ENCODE results near the gene TSC22D4. TPM values are rescaled to one million over a fixed set of nuclear protein-coding genes. Genes with fewer than 3 reads are reported as not detected.

TSC22D4 gene
- total RNA-seq, 2 experiments from 2014 or later, result 34.6 to 36.5 TPM

DNA sequence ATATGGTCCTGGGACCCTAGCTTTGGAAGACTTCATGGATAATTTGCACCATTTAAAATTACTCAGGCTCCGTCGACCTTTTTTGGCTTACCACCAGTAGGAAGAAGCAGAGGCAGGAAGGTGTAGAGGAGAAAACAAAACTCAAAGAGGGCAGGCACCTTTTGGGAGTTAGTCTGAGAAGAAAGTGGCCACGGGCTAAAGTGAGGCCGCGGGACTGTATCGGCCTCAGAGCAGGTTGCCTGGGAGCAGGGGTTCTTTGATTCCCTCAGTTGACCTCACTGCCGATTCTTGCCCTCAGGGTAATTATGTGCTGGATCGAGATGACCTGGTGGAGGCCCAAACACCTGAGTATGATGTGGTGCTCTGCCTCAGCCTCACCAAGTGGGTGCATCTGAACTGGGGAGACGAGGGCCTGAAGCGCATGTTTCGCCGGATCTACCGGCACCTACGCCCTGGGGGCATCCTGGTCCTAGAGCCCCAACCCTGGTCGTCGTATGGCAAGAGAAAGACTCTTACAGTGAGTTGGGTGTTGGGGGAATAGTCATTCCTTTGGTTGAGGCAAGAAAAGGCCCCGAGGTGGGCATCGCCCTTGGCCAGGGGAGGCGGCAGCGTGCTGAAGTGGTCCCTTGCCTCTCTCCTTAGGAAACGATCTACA, 46.3 kb downstream of the TSC22D4 start:
- Mint-ChIP-seq H3K9me3 (no peaks in the 10 kb centered on the region), H3K4me1 (ENCODE audit: low read depth) (peaks cover 67% of the 10 kb centered on the region), H3K27ac (peak overlapping the region; percentile 100), H3K4me3 (peak overlapping the region; percentile 95), H3K36me3 (ENCODE audit: low read depth) (peaks cover 74% of the 10 kb centered on the region), H3K27me3 (peaks cover 11% of the 10 kb centered on the region)
- Histone ChIP-seq H3K4me1 (ENCODE audit: insufficient read depth, low read length) (peaks cover 77% of the 10 kb centered on the region), H3K9me3 (ENCODE audit: control insufficient read depth in 1 of 2, insufficient read depth in 1 of 2, low read length in 2 of 2) (no peaks in the 10 kb centered on the region), H3K36me3 (ENCODE audit: insufficient read depth, low read length) (peaks cover 30% of the 10 kb centered on the region), H3K4me3 (ENCODE audit: low read length) (no peak overlapping the region), H3K27ac (ENCODE audit: low read depth in 1 of 2, low read length in 2 of 2) (no peak overlapping the region), H3K27me3 (ENCODE audit: control insufficient read depth in 1 of 2, insufficient read depth in 2 of 2, low read length in 2 of 2) (no peaks in the 10 kb centered on the region)
- DNase-seq (peak in 1 of 14 experiments; percentile 38), ATAC-seq (ENCODE audit: poor library complexity) (no peak)
- POLR2A ChIA-PET, result interaction anchor here (1.2 to 1.4 kb wide), 2 partner anchors 32 to 284 kb away, joined by 3 to 4 read pairs; partner anchors contain the start of gene LAMTOR4
- intact Hi-C loops (cut with DNase I, micrococcal nuclease), result loop anchor here in 1 of 2 experiments (10.0 kb wide), 1 partner anchor 822 kb away; no protein-coding TSS in a partner anchor
- CTCF ChIA-PET, result no interaction called here
- TF ChIP-seq, protein P1, sequence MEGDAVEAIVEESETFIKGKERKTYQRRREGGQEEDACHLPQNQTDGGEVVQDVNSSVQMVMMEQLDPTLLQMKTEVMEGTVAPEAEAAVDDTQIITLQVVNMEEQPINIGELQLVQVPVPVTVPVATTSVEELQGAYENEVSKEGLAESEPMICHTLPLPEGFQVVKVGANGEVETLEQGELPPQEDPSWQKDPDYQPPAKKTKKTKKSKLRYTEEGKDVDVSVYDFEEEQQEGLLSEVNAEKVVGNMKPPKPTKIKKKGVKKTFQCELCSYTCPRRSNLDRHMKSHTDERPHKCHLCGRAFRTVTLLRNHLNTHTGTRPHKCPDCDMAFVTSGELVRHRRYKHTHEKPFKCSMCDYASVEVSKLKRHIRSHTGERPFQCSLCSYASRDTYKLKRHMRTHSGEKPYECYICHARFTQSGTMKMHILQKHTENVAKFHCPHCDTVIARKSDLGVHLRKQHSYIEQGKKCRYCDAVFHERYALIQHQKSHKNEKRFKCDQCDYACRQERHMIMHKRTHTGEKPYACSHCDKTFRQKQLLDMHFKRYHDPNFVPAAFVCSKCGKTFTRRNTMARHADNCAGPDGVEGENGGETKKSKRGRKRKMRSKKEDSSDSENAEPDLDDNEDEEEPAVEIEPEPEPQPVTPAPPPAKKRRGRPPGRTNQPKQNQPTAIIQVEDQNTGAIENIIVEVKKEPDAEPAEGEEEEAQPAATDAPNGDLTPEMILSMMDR (IDR thresholded peaks at IDR 0.05), result no peak

- POLR2A ChIA-PET, result no interaction called here
- DNase-seq (no peak), ATAC-seq (ENCODE audit: poor library complexity) (no peak)
- Mint-ChIP-seq H3K9me3 (no peaks in the 10 kb centered on the region), H3K36me3 (ENCODE audit: low read depth) (peaks cover 74% of the 10 kb centered on the region), H3K4me1 (ENCODE audit: low read depth) (peaks cover 67% of the 10 kb centered on the region), H3K27me3 (peaks cover 11% of the 10 kb centered on the region), H3K4me3 (peak overlapping the region; percentile 95), H3K27ac (peak overlapping the region; percentile 100)
- Histone ChIP-seq H3K36me3 (ENCODE audit: insufficient read depth, low read length) (peaks cover 30% of the 10 kb centered on the region), H3K4me1 (ENCODE audit: insufficient read depth, low read length) (peaks cover 76% of the 10 kb centered on the region), H3K4me3 (ENCODE audit: low read length) (no peak overlapping the region), H3K27ac (ENCODE audit: low read depth in 1 of 2, low read length in 2 of 2) (peak overlapping the region in 1 of 2 donors; percentile 16), H3K9me3 (ENCODE audit: control insufficient read depth in 1 of 2, insufficient read depth in 1 of 2, low read length in 2 of 2) (no peaks in the 10 kb centered on the region), H3K27me3 (ENCODE audit: control insufficient read depth in 1 of 2, insufficient read depth in 2 of 2, low read length in 2 of 2) (no peaks in the 10 kb centered on the region)
- intact Hi-C loops (cut with DNase I, micrococcal nuclease), result loop anchor here in 1 of 2 experiments (10.0 kb wide), 1 partner anchor 823 kb away; no protein-coding TSS in a partner anchor
- TF ChIP-seq, protein P1 (IDR thresholded peaks at IDR 0.05), result no peak
- CTCF ChIA-PET, result no interaction called here
Observed at GRCh38 chr7:100432053-100432452, 47.0 kb downstream of the TSC22D4 start.

DNA sequence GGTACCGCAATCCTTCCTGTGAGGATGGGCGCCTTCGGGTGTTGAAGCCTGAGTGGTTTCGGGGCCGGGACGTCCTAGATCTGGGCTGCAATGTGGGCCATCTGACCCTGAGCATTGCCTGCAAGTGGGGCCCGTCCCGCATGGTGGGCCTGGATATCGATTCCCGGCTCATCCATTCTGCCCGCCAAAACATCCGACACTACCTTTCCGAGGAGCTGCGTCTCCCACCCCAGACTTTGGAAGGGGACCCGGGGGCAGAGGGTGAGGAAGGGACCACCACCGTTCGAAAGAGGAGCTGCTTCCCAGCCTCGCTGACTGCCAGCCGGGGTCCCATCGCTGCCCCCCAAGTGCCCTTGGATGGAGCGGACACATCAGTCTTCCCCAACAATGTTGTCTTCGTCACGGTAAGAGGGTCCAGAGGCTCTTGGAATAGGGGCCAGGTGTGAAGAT, 47.7 kb downstream of the TSC22D4 start:
- Mint-ChIP-seq H3K36me3 (ENCODE audit: low read depth) (peaks cover 70% of the 10 kb centered on the region), H3K27me3 (peaks cover 11% of the 10 kb centered on the region), H3K9me3 (no peaks in the 10 kb centered on the region), H3K4me3 (peak overlapping the region; percentile 95), H3K27ac (peak overlapping the region; percentile 100), H3K4me1 (ENCODE audit: low read depth) (peaks cover 64% of the 10 kb centered on the region)
- TF ChIP-seq, protein P1 (IDR thresholded peaks at IDR 0.05), result no peak
- no peaks in the 10 kb centered on the region for H3K9me3 ChIP-seq (ENCODE audit: control insufficient read depth in 1 of 2, insufficient read depth in 1 of 2, low read length in 2 of 2)
- DNase-seq (peak in 1 of 14 experiments; percentile 53), ATAC-seq (ENCODE audit: poor library complexity) (no peak)
- POLR2A ChIA-PET, result interaction anchor here (3.9 kb wide), 1 partner anchor 8 kb away, joined by 84 read pairs; the partner anchor contains the start of gene PPP1R35
- peaks cover 30% of the 10 kb centered on the region for H3K36me3 ChIP-seq (ENCODE audit: insufficient read depth, low read length)
- peaks cover 70% of the 10 kb centered on the region for H3K4me1 ChIP-seq (ENCODE audit: insufficient read depth, low read length)
- H3K27ac ChIP-seq (ENCODE audit: low read depth in 1 of 2, low read length in 2 of 2), result peak overlapping the region in 1 of 2 donors; percentile 35
- intact Hi-C loops (cut with DNase I, micrococcal nuclease), result loop anchor here in 1 of 2 experiments (10.0 kb wide), 1 partner anchor 823 kb away; no protein-coding TSS in a partner anchor
- no peak overlapping the region for H3K4me3 ChIP-seq (ENCODE audit: low read length)
- H3K27me3 ChIP-seq (ENCODE audit: control insufficient read depth in 1 of 2, insufficient read depth in 2 of 2, low read length in 2 of 2), result no peaks in the 10 kb centered on the region
- CTCF ChIA-PET, result no interaction called here

Data from CD4-positive, alpha-beta T cell (primary cell).